ENCODE data around the gene TBL3.

The TBL3 gene

DNA sequence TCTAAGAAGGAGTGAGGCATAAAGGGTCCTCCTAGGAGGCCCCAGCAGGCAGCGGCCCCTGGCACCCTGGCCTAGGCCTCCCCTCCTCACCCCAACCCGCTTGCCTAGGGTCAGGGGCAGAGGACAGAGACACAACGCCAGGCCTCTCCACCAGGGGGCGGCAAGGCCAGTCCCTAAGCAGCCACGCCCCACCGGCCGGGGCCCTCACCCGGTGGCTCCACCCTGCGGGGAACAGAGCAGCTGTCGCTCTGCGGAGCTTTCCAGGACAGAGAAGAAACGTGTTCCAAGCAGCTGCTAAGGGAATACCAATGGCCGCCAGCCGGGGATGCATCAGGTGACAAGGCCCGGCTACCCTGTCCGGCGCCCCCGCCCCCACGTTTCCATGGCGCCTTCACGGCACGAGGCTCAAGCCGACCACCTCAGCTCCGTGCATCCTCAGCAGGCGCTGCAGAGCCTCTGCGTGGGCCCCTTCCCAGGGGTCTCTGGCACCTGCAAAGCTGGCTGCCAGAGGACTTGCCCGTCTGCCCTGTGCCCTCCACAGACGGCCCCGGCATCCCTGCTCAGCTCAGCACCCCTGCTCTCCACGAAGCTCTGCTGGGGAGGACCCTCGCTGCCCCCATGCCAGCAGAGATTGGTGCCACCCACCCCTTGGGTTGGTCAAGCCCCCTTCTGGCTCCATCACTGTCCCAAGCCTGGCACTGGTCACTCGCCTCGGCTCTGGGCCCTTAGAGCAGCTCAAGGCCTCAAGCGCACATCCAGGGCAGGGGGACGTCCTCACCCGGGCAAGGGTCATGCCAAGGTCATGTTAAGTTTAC, 32.2 kb downstream of the TBL3 start (continued):
- TF ChIP-seq, protein P1, sequence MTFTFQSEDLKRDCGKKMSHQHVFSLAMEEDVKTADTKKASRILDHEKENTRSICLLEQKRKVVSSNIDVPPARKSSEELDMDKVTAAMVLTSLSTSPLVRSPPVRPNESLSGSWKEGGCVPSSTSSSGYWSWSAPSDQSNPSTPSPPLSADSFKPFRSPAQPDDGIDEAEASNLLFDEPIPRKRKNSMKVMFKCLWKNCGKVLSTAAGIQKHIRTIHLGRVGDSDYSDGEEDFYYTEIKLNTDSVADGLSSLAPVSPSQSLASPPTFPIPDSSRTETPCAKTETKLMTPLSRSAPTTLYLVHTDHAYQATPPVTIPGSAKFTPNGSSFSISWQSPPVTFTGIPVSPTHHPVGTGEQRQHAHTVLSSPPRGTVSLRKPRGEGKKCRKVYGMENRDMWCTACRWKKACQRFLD (tag by site-specific recombination; IDR thresholded peaks at IDR 0.05) = peak; percentile 76; the same call in 1 of the 2 replicates
- peak; percentile 37; the same call in 1 of the 2 replicates for TF ChIP-seq ZNF2 (tag by site-specific recombination; IDR thresholded peaks at IDR 0.05)
- peak; percentile 78 for TF ChIP-seq ZBTB17 (tag by site-specific recombination; IDR thresholded peaks at IDR 0.05)
- TF ChIP-seq FEZF1 (tag by site-specific recombination; IDR thresholded peaks at IDR 0.05) = no peak
- TF ChIP-seq, protein P2, sequence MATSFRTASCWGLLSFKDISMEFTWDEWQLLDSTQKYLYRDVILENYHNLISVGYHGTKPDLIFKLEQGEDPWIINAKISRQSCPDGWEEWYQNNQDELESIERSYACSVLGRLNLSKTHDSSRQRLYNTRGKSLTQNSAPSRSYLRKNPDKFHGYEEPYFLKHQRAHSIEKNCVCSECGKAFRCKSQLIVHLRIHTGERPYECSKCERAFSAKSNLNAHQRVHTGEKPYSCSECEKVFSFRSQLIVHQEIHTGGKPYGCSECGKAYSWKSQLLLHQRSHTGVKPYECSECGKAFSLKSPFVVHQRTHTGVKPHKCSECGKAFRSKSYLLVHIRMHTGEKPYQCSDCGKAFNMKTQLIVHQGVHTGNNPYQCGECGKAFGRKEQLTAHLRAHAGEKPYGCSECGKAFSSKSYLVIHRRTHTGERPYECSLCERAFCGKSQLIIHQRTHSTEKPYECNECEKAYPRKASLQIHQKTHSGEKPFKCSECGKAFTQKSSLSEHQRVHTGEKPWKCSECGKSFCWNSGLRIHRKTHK (tag by site-specific recombination; IDR thresholded peaks at IDR 0.05) = no peak
- TF ChIP-seq SP7 (tag by site-specific recombination; IDR thresholded peaks at IDR 0.05) = peak; percentile 67
- TF ChIP-seq KLF16 (tag by site-specific recombination; IDR thresholded peaks at IDR 0.05) = peak; percentile 87
- TF ChIP-seq, protein P3, sequence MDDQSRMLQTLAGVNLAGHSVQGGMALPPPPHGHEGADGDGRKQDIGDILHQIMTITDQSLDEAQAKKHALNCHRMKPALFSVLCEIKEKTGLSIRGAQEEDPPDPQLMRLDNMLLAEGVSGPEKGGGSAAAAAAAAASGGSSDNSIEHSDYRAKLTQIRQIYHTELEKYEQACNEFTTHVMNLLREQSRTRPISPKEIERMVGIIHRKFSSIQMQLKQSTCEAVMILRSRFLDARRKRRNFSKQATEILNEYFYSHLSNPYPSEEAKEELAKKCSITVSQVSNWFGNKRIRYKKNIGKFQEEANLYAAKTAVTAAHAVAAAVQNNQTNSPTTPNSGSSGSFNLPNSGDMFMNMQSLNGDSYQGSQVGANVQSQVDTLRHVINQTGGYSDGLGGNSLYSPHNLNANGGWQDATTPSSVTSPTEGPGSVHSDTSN (CRISPR knock-in tag; IDR thresholded peaks at IDR 0.05) = 0 out of 2 replicates have a peak, but pooled peaks have one; percentile 52
- peak; percentile 87 for TF ChIP-seq ZNF600 (tag by site-specific recombination; IDR thresholded peaks at IDR 0.05)
- TF ChIP-seq ZNF626 (tag by site-specific recombination; IDR thresholded peaks at IDR 0.05) = no peak
- no peak for TF ChIP-seq ZNF549 (tag by site-specific recombination; IDR thresholded peaks at IDR 0.05)
- TF ChIP-seq, protein P4, sequence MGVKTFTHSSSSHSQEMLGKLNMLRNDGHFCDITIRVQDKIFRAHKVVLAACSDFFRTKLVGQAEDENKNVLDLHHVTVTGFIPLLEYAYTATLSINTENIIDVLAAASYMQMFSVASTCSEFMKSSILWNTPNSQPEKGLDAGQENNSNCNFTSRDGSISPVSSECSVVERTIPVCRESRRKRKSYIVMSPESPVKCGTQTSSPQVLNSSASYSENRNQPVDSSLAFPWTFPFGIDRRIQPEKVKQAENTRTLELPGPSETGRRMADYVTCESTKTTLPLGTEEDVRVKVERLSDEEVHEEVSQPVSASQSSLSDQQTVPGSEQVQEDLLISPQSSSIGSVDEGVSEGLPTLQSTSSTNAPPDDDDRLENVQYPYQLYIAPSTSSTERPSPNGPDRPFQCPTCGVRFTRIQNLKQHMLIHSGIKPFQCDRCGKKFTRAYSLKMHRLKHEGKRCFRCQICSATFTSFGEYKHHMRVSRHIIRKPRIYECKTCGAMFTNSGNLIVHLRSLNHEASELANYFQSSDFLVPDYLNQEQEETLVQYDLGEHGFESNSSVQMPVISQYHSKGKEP (tag by site-specific recombination; IDR thresholded peaks at IDR 0.05) = peak; percentile 51; the same call in 1 of the 2 replicates

DNA sequence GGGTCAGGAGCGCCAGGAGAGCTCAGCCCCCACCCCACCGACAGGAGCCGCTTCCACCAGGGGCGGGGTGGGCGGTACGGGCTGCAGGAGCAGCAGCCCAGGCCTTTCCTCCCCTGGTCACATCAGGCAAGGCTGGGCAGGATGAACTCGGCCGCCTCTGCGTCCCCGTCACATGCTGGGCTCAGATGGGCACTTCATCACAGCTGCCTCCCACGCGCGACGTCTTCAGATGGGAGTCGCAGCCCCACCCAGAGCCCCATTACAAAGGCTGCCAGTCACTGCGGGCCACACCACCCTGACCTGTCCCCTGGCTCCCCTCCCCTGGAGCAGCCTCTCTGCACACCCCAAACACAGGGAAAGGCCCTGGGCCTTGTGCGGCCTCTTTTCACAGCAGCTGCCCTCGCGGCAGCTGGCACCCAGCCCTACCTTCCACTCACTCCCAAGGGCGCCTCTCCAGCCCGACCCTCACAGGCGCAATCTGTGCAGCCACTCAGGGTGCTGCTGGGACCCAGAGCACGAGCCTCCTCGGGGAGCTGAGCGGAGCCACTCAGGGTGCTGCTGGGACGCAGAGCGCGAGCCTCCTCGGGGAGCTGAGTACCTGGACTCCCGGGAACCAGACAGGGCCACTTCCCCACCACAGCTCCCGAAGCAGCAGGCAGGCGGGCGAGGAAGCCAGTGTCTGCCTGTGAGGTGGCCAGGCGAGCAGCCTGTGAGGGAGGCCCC, 33.1 kb downstream of the TBL3 start:
- Histone ChIP-seq H3K27ac (ENCODE audit: extremely low read depth, low read depth, low read length) (peak overlapping the region; percentile 61; the same call in 1 of the 2 replicates), H3K36me3 (ENCODE audit: control insufficient read depth in 2 of 2, insufficient read depth in 1 of 2, low read length in 2 of 2) (peaks cover 0 to 65% of the 10 kb centered on the region in 2 experiments; a peak in 2 of 3 replicates), H3K4me3 (ENCODE audit: low read depth, low read length) (no peak overlapping the region), H3K4me1 (ENCODE audit: control insufficient read depth, insufficient read depth, low read length) (peaks cover 27% of the 10 kb centered on the region), H3K9me3 (ENCODE audit: control insufficient read depth, insufficient read depth, low read depth, low read length) (no peaks in the 10 kb centered on the region)
- ChIA-PET POLR2A (interaction anchor here (1.0 to 2.1 kb wide), 6 partner anchors 11 to 150 kb away, joined by 3 to 19 read pairs (median 5); partner anchors contain the start of genes NTHL1, RPS2, TRAF7 and TSC2), CTCF (interaction anchor here (0.5 to 3.3 kb wide), 13 partner anchors 10 to 1260 kb away, joined by 3 to 39 read pairs (median 6); partner anchors contain the start of genes GFER and PGP)
- TF ChIP-seq ZNF366 (tag by site-specific recombination; conservative IDR thresholded peaks at IDR 0.05) (no peak), ZNF544 (tag by site-specific recombination; IDR thresholded peaks at IDR 0.05) (no peak), WT1 (tag by site-specific recombination; IDR thresholded peaks at IDR 0.05) (no peak), ZNF302 (tag by site-specific recombination; IDR thresholded peaks at IDR 0.05; ENCODE audit: low read depth) (no peak), SALL2 (tag by site-specific recombination; IDR thresholded peaks at IDR 0.05; ENCODE audit: borderline replicate concordance) (no peak), ZFP69B (tag by site-specific recombination; IDR thresholded peaks at IDR 0.05) (no peak), ZNF558 (tag by site-specific recombination; IDR thresholded peaks at IDR 0.05) (no peak), ZNF701 (tag by site-specific recombination; IDR thresholded peaks at IDR 0.05) (no peak)
- TF ChIP-seq, protein P5, sequence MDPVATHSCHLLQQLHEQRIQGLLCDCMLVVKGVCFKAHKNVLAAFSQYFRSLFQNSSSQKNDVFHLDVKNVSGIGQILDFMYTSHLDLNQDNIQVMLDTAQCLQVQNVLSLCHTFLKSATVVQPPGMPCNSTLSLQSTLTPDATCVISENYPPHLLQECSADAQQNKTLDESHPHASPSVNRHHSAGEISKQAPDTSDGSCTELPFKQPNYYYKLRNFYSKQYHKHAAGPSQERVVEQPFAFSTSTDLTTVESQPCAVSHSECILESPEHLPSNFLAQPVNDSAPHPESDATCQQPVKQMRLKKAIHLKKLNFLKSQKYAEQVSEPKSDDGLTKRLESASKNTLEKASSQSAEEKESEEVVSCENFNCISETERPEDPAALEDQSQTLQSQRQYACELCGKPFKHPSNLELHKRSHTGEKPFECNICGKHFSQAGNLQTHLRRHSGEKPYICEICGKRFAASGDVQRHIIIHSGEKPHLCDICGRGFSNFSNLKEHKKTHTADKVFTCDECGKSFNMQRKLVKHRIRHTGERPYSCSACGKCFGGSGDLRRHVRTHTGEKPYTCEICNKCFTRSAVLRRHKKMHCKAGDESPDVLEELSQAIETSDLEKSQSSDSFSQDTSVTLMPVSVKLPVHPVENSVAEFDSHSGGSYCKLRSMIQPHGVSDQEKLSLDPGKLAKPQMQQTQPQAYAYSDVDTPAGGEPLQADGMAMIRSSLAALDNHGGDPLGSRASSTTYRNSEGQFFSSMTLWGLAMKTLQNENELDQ (tag by site-specific recombination; IDR thresholded peaks at IDR 0.05; ENCODE audit: low read depth) = no peak
- TF ChIP-seq, protein P6, sequence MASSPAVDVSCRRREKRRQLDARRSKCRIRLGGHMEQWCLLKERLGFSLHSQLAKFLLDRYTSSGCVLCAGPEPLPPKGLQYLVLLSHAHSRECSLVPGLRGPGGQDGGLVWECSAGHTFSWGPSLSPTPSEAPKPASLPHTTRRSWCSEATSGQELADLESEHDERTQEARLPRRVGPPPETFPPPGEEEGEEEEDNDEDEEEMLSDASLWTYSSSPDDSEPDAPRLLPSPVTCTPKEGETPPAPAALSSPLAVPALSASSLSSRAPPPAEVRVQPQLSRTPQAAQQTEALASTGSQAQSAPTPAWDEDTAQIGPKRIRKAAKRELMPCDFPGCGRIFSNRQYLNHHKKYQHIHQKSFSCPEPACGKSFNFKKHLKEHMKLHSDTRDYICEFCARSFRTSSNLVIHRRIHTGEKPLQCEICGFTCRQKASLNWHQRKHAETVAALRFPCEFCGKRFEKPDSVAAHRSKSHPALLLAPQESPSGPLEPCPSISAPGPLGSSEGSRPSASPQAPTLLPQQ (tag by site-specific recombination; IDR thresholded peaks at IDR 0.05) = no peak
- TF ChIP-seq, protein P7, sequence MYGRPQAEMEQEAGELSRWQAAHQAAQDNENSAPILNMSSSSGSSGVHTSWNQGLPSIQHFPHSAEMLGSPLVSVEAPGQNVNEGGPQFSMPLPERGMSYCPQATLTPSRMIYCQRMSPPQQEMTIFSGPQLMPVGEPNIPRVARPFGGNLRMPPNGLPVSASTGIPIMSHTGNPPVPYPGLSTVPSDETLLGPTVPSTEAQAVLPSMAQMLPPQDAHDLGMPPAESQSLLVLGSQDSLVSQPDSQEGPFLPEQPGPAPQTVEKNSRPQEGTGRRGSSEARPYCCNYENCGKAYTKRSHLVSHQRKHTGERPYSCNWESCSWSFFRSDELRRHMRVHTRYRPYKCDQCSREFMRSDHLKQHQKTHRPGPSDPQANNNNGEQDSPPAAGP (tag by site-specific recombination; IDR thresholded peaks at IDR 0.05) = peak; percentile 65

Data from HEK293 (cell line).